HCT116 (cell line): ENCODE data around the gene CRYBB1. TPM values are rescaled to one million over a fixed set of nuclear protein-coding genes. Genes with fewer than 3 reads are reported as not detected.

Source experiments
- ATAC-seq: fragments of 200-7000 bp; cut with Tn5 transposase; 2 replicates; pipeline ENCODE4 v1.9.1; 2020; ENCODE audit warnings: mild to moderate bottlenecking, moderate library complexity
- BruUV-seq: library from RNA; stranded (reverse); fragments of 400-500 nt; replicated peaks from 2 replicates; lab custom pipeline; 2021; lab: Mats Ljungman, UMichigan
- CTCF ChIA-PET: fragments of 300-600 bp; sonication (Branson Sonifier 250); formaldehyde crosslinking; loops from one replicate; lab custom pipeline; 2021; ENCODE audit warnings: antibody characterized with exemption; lab: Charles Lee
- POLR2A ChIA-PET: fragments of 300-600, 350-600 bp; sonication (Branson Sonifier 250); formaldehyde crosslinking; loops from one replicate; lab custom pipeline; 2021; ENCODE audit warnings: antibody characterized with exemption; lab: Charles Lee
- RAD21 ChIA-PET, 2 experiments: fragments of 300-600 bp; sonication (Branson Sonifier 250); formaldehyde crosslinking; loops; one replicate each; lab custom pipeline; 2023; ENCODE audit warnings: low total read pairs in 2 of 2; ENCODE audit not compliant: uncharacterized antibody in 2 of 2, unreplicated experiment in 2 of 2, low non-redundant PET in 1 of 2; lab: Charles Lee
- DNase-seq: peaks from one replicate; pipeline ENCODE4 v3.0.0-alpha.2; 2010; ENCODE audit warnings: low read depth, low spot score
- H2AFZ ChIP-seq: fragments of 200-600 bp; shearing (Covaris generic), sonication (generic); 2 replicates; pipeline ENCODE4 v1.6.1; 2017; ENCODE audit warnings: low read depth, mixed run types, mixed read lengths, antibody characterized with exemption, low read length; ENCODE audit not compliant: poor library complexity, severe bottlenecking
- H3K27ac ChIP-seq: 2 replicates; pipeline ENCODE4 v1.5.1; 2012; ENCODE audit warnings: low read depth, low read length
- H3K27me3 ChIP-seq: fragments of 200-600 bp; sonication (generic); 2 replicates; pipeline ENCODE4 v1.6.1; 2016; ENCODE audit warnings: mixed run types, low read length, mixed read lengths; ENCODE audit not compliant: insufficient read depth
- H3K36me3 ChIP-seq, 2 experiments: fragments of 200-500 bp in 1 of 2; fragments of 200-600 bp in 1 of 2; sonication (Bioruptor generic) in 1 of 2; sonication (generic) in 1 of 2; 2 replicates each; pipeline versions ENCODE4 v1.5.1 to v1.6.1; 2014 to 2016; ENCODE audit warnings: low read length in 2 of 2, inconsistent platforms in 1 of 2, mixed read lengths in 1 of 2, mixed run types in 1 of 2; ENCODE audit not compliant: insufficient read depth in 2 of 2, control insufficient read depth in 1 of 2
- H3K4me1 ChIP-seq, 2 experiments: fragments of 200-600 bp in 1 of 2; sonication (generic) in 1 of 2; 2 replicates each; pipeline versions ENCODE4 v1.5.1 to v1.6.1; 2012 to 2017; ENCODE audit warnings: low read length in 2 of 2, inconsistent platforms in 1 of 2, mild to moderate bottlenecking in 1 of 2, mixed read lengths in 1 of 2, mixed run types in 1 of 2, moderate library complexity in 1 of 2; ENCODE audit not compliant: insufficient read depth in 2 of 2, control insufficient read depth in 1 of 2
- H3K4me2 ChIP-seq: fragments of 200-600 bp; sonication (generic); 2 replicates; pipeline ENCODE4 v1.6.1; 2017; ENCODE audit warnings: mixed run types, low read length, mixed read lengths
- H3K4me3 ChIP-seq, 2 experiments: fragments of 200-600 bp in 1 of 2; sonication (generic) in 1 of 2; replicated peaks in 1 of 2; 2 replicates each; pipeline ENCODE4 v1.5.1; 2011 to 2016; ENCODE audit warnings: low read length in 2 of 2, control low read depth in 1 of 2, low read depth in 1 of 2, mild to moderate bottlenecking in 1 of 2, mixed read lengths in 1 of 2, mixed run types in 1 of 2
- H3K79me2 ChIP-seq: fragments of 200-600 bp; sonication (generic); 2 replicates; pipeline ENCODE4 v1.6.1; 2017; ENCODE audit warnings: mild to moderate bottlenecking, mixed run types, low read length, moderate library complexity, mixed read lengths; ENCODE audit not compliant: insufficient read depth
- H3K9ac ChIP-seq: fragments of 200-600 bp; sonication (generic); 2 replicates; pipeline ENCODE4 v1.6.1; 2016; ENCODE audit warnings: low read length, mixed read lengths
- H3K9me2 ChIP-seq: fragments of 200-600 bp; sonication (generic), shearing (Covaris generic); 2 replicates; pipeline ENCODE4 v1.6.1; 2017; ENCODE audit warnings: mixed run types, mild to moderate bottlenecking, moderate library complexity; ENCODE audit not compliant: insufficient read depth
- H3K9me3 ChIP-seq, 2 experiments: fragments of 200-500 bp in 1 of 2; fragments of 200-600 bp in 1 of 2; sonication (Bioruptor generic) in 1 of 2; sonication (generic) in 1 of 2; 2 replicates each; pipeline ENCODE4 v1.6.1; 2014 to 2017; ENCODE audit warnings: low read length in 2 of 2, mixed read lengths in 2 of 2, inconsistent platforms in 1 of 2, low read depth in 1 of 2, mild to moderate bottlenecking in 1 of 2, mixed run types in 1 of 2, moderate library complexity in 1 of 2; ENCODE audit not compliant: control insufficient read depth in 1 of 2, insufficient read depth in 1 of 2
- H4K20me1 ChIP-seq: fragments of 200-600 bp; sonication (generic), shearing (Covaris generic); 2 replicates; pipeline ENCODE4 v1.6.1; 2017; ENCODE audit warnings: mixed run types, mild to moderate bottlenecking, moderate library complexity; ENCODE audit not compliant: insufficient read depth
- CBX3 ChIP-seq: IDR thresholded peaks from 2 replicates; pipeline ENCODE4 v1.6.1; 2012; ENCODE audit warnings: low read depth
- ELF1 ChIP-seq: IDR thresholded peaks from 2 replicates; pipeline ENCODE4 v1.6.1; 2012; ENCODE audit warnings: low read depth, borderline replicate concordance
- EZH2 ChIP-seq: fragments of 200-600 bp; sonication (generic); IDR thresholded peaks from 2 replicates; pipeline ENCODE4 v1.6.1; 2017; ENCODE audit warnings: antibody characterized with exemption, mixed run types
- POLR2A ChIP-seq: IDR thresholded peaks from 2 replicates; pipeline ENCODE4 v1.7.0; 2011; ENCODE audit warnings: borderline replicate concordance; ENCODE audit not compliant: insufficient read depth, insufficient read length; ENCODE audit errors: extremely low read depth
- RAD21 ChIP-seq: IDR thresholded peaks from 2 replicates; pipeline ENCODE4 v1.6.1; 2012; ENCODE audit warnings: low read depth, mild to moderate bottlenecking
- SIN3A ChIP-seq: IDR thresholded peaks from 2 replicates; pipeline ENCODE4 v1.6.1; 2012; ENCODE audit warnings: low read depth
- TCF7L2 ChIP-seq: IDR thresholded peaks from 2 replicates; pipeline ENCODE4 v1.7.0; 2011; ENCODE audit warnings: borderline replicate concordance, inconsistent platforms; ENCODE audit not compliant: insufficient read depth, insufficient read length; ENCODE audit errors: extremely low read depth
- intact Hi-C: fragments of 100-400 bp; cut with micrococcal nuclease; formaldehyde crosslinking; loops from 2 replicates; pipeline ENCODE4 v1.10.0; 2022
- microRNA counts: library from miRNA; unstranded; fragments of <30 nt; microRNA quantifications from one replicate; lab custom pipeline; 2015
- microRNA-seq: library from miRNA; unstranded; fragments of <30 nt; microRNA quantifications from one replicate; pipeline ENCODE4, GENCODE V29; 2016; ENCODE audit warnings: borderline number of aligned reads
- total RNA-seq: library from RNA; stranded (reverse); gene quantifications from one replicate; pipeline ENCODE4 v1.2.1, GENCODE V29; 2021; ENCODE audit not compliant: unreplicated experiment

The CRYBB1 gene
- total RNA-seq, 1 experiment from 2014 or later: not detected

DNA sequence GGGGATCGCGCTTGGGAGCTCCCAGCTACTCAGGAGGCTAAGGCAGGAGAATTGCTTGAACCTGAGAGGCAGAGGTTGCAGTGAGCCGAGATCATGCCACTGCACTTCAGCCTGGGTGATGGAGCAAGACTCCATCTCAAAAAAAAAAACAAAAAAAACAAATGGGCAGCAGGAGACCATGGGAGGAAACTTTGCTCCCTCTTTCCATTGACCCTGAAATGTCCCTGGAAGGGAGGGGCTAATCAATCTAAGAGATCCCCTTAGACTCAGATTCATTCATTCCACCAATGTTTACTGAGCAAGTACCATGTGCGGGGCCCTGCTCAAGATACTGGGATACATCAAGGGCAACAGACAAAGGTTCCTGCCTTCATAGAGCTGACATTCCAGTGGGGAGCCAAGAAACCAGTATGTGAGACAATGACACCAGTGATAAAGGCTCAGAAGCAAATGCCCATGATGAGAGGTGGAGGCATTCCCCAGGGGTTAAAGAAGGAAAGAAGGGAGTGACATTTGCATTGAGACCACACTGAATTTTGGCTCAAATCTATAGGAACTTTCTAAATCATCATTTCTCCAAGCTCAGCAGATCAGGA is 67.8 kb downstream of the CRYBB1 start:
- H3K9ac ChIP-seq: no peak overlapping the region
- CTCF ChIA-PET: no interaction called here
- H2AFZ ChIP-seq: no peak overlapping the region
- peak overlapping the region; percentile 36; the same call in 1 of the 2 replicates for H3K4me2 ChIP-seq
- no TSS peak for BruUV-seq
- no peak overlapping the region for H3K4me3 ChIP-seq
- no peak overlapping the region for H3K27ac ChIP-seq
- no peaks in the 10 kb centered on the region for H3K36me3 ChIP-seq
- H3K9me2 ChIP-seq: no peaks in the 10 kb centered on the region
- RAD21 ChIA-PET: no interaction called here
- H3K79me2 ChIP-seq: no peaks in the 10 kb centered on the region
- no peaks in the 10 kb centered on the region for H4K20me1 ChIP-seq
- TF ChIP-seq SIN3A: no peak
- TF ChIP-seq POLR2A: no peak
- no peak for TF ChIP-seq RAD21
- TF ChIP-seq ELF1: no peak
- TF ChIP-seq EZH2: no peak
- TF ChIP-seq TCF7L2: no peak
- TF ChIP-seq CBX3: no peak
- H3K4me1 ChIP-seq: peaks cover 13 to 17% of the 10 kb centered on the region in 2 experiments
- POLR2A ChIA-PET: no interaction called here
- no peaks in the 10 kb centered on the region for H3K9me3 ChIP-seq
- intact Hi-C loops: no loop called here
- ATAC-seq (no peak), DNase-seq (no peak)
- H3K27me3 ChIP-seq: no peaks in the 10 kb centered on the region

MicroRNAs within 50 kb of the gene (microRNA counts, 767-probe panel; counts per million panel counts)
- microRNA hsa-miR-548j (lab: Ali Mortazavi, UCI): not detected

Small RNA genes within 50 kb of the gene (microRNA-seq; reads per million reads assigned to microRNA genes)
- gene MIR548J: 5.6 reads per million, percentile 13 among the genes with 10 or more reads in this experiment

Other genes starting within 250 kb of the CRYBB1 start
- 4.1 TPM for gene ASPHD2, start 188.8 kb downstream of the CRYBB1 start, total RNA-seq
- gene HPS4, start 134.2 kb downstream of the CRYBB1 start, total RNA-seq: 35.4 TPM
- 30.4 TPM for gene SRRD, start 134.2 kb downstream of the CRYBB1 start, total RNA-seq
- gene TFIP11, start 105.6 kb downstream of the CRYBB1 start, total RNA-seq: 28.1 TPM
- 11.8 TPM for gene TPST2, start 27.9 kb downstream of the CRYBB1 start, total RNA-seq
- not detected for gene CRYBA4, start 3.9 kb upstream of the CRYBB1 start, total RNA-seq
- gene MIAT, start 39.6 kb upstream of the CRYBB1 start, total RNA-seq: 0.54 TPM